Suprapubic skin (tissue), 3 donors: ENCODE measurements around the gene LRBA.

ENCODE experiments used
- POLR2A ChIP-seq, 2 donors: fragments of 450-650 bp; IDR thresholded peaks; one replicate each; pipeline ENCODE4 v1.6.1; 2017; ENCODE audit warnings: antibody characterized with exemption in 2 of 2, mild to moderate bottlenecking in 2 of 2, moderate library complexity in 2 of 2
- TF ChIP-seq, protein P1 (sequence below), 2 donors: fragments of 200-600 bp in 1 of 2; fragments of 450-650 bp in 1 of 2; sonication (generic) in 1 of 2; IDR thresholded peaks; one replicate each; pipeline ENCODE4 v1.5.1; 2016 to 2019; ENCODE audit warnings: antibody characterized with exemption in 2 of 2, mild to moderate bottlenecking in 1 of 2, moderate library complexity in 1 of 2

- TF ChIP-seq, protein P1, sequence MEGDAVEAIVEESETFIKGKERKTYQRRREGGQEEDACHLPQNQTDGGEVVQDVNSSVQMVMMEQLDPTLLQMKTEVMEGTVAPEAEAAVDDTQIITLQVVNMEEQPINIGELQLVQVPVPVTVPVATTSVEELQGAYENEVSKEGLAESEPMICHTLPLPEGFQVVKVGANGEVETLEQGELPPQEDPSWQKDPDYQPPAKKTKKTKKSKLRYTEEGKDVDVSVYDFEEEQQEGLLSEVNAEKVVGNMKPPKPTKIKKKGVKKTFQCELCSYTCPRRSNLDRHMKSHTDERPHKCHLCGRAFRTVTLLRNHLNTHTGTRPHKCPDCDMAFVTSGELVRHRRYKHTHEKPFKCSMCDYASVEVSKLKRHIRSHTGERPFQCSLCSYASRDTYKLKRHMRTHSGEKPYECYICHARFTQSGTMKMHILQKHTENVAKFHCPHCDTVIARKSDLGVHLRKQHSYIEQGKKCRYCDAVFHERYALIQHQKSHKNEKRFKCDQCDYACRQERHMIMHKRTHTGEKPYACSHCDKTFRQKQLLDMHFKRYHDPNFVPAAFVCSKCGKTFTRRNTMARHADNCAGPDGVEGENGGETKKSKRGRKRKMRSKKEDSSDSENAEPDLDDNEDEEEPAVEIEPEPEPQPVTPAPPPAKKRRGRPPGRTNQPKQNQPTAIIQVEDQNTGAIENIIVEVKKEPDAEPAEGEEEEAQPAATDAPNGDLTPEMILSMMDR (IDR thresholded peaks at IDR 0.05), result no peak
- TF ChIP-seq POLR2A (IDR thresholded peaks at IDR 0.05), result no peak
Observed at GRCh38 chr4:150816491-150816890, 198.6 kb downstream of the LRBA start.
